MCF 10A (cell line): ENCODE data around the gene TMEM131. TPM values are rescaled to one million over a fixed set of nuclear protein-coding genes. Genes with fewer than 3 reads are reported as not detected.

ENCODE experiments used
- BruUV-seq: library from RNA; stranded (reverse); fragments of 400-500 nt; replicated peaks from 2 replicates; lab custom pipeline; 2021; lab: Mats Ljungman, UMichigan
- CTCF ChIA-PET: fragments of 300-600 bp; sonication (Branson Sonifier 250); formaldehyde crosslinking; extraction: SDS; loops from one replicate; lab custom pipeline; 2021; ENCODE audit warnings: antibody characterized with exemption, inconsistent platforms; lab: Yijun Ruan, JAX
- POLR2A ChIA-PET: fragments of 300-600, 350-650 bp; sonication (Branson Sonifier 250); formaldehyde crosslinking; extraction: SDS; loops from one replicate; lab custom pipeline; 2020; ENCODE audit warnings: antibody characterized with exemption, inconsistent platforms; lab: Yijun Ruan, JAX
- DNase-seq: peaks from one replicate; pipeline ENCODE4 v3.0.0-alpha.2; 2018; ENCODE audit not compliant: unreplicated experiment
- H3K27ac Mint-ChIP-seq: one replicate; pipeline ENCODE4 v1.8.0; 2022; ENCODE audit warnings: mild to moderate bottlenecking, low read depth, mixed read lengths; ENCODE audit not compliant: unreplicated experiment
- H3K27me3 Mint-ChIP-seq: one replicate; pipeline ENCODE4 v1.8.0; 2022; ENCODE audit warnings: mixed read lengths; ENCODE audit not compliant: insufficient read depth, unreplicated experiment
- H3K36me3 Mint-ChIP-seq: one replicate; pipeline ENCODE4 v1.8.0; 2022; ENCODE audit warnings: mild to moderate bottlenecking, moderate library complexity, mixed read lengths; ENCODE audit not compliant: insufficient read depth, unreplicated experiment
- H3K4me1 Mint-ChIP-seq: one replicate; pipeline ENCODE4 v1.8.0; 2022; ENCODE audit warnings: mixed read lengths; ENCODE audit not compliant: insufficient read depth, unreplicated experiment
- H3K4me3 Mint-ChIP-seq: one replicate; pipeline ENCODE4 v1.8.0; 2022; ENCODE audit warnings: mild to moderate bottlenecking, moderate library complexity, mixed read lengths; ENCODE audit not compliant: unreplicated experiment
- H3K9me3 Mint-ChIP-seq: one replicate; pipeline ENCODE4 v1.8.0; 2022; ENCODE audit warnings: mixed read lengths; ENCODE audit not compliant: unreplicated experiment
- CTCF ChIP-seq: fragments of 200-600 bp; IDR thresholded peaks from one replicate; pipeline ENCODE4 v1.8.0; 2022; ENCODE audit warnings: antibody characterized with exemption, mild to moderate bottlenecking; ENCODE audit not compliant: unreplicated experiment
- intact Hi-C: fragments of 100-400 bp; cut with micrococcal nuclease; formaldehyde crosslinking; loops from 2 replicates; pipeline ENCODE4 v1.14.1; 2022
- total RNA-seq: library from RNA; stranded (reverse); gene quantifications from 2 replicates; pipeline ENCODE4 v1.2.3, GENCODE V29; 2022

TMEM131 gene
- total RNA-seq, 1 experiment from 2014 or later: 42.2 TPM

GRCh38 chr2:97741686-97742085, 254.1 kb downstream of the TMEM131 start:
- peaks cover 9% of the 10 kb centered on the region for H3K36me3 Mint-ChIP-seq
- no peaks in the 10 kb centered on the region for H3K9me3 Mint-ChIP-seq
- no peak for TF ChIP-seq CTCF
- peak overlapping the region; percentile 57 for H3K27ac Mint-ChIP-seq
- ChIA-PET CTCF (interaction anchor here (0.7 to 4.4 kb wide), 6 partner anchors 15 to 447 kb away, joined by 3 to 30 read pairs (median 6); no protein-coding TSS in a partner anchor), POLR2A (interaction anchor here (1.3 kb wide), 1 partner anchor 12 kb away, joined by 3 read pairs; no protein-coding TSS in a partner anchor)
- no peak overlapping the region for H3K4me3 Mint-ChIP-seq
- BruUV-seq: no TSS peak
- no peaks in the 10 kb centered on the region for H3K27me3 Mint-ChIP-seq
- intact Hi-C loops: no loop called here
- peaks cover 31% of the 10 kb centered on the region for H3K4me1 Mint-ChIP-seq
- DNase-seq: no peak

DNA sequence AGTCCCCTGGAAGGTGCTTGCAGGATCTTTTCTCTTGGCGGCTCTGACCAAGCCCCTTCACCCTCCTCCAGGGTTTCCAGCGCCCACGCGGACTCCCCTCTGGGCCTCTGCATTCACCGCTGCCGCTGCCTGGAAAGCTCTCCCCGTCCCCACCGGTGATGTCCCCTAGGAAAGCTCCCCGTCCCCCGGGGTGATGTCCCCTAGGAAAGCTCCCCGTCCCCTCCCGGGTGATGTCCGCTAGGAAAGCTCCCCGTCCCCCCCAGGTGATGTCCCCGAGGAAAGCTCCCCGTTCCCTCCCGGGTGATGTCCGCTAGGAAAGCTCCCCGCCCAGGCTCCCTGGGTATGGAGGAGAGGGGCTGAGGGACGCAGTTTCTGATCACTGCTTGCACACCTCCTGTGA, 254.5 kb downstream of the TMEM131 start:
- BruUV-seq: no TSS peak
- POLR2A ChIA-PET: interaction anchor here (1.3 kb wide), 1 partner anchor 12 kb away, joined by 3 read pairs; no protein-coding TSS in a partner anchor
- peak overlapping the region; percentile 57 for H3K27ac Mint-ChIP-seq
- H3K4me1 Mint-ChIP-seq: peaks cover 28% of the 10 kb centered on the region
- no peaks in the 10 kb centered on the region for H3K27me3 Mint-ChIP-seq
- no peak overlapping the region for H3K4me3 Mint-ChIP-seq
- H3K36me3 Mint-ChIP-seq: peaks cover 9% of the 10 kb centered on the region
- no peak for TF ChIP-seq CTCF
- DNase-seq: no peak
- intact Hi-C loops: no loop called here
- no peaks in the 10 kb centered on the region for H3K9me3 Mint-ChIP-seq
- CTCF ChIA-PET: interaction anchor here (0.7 to 4.4 kb wide), 7 partner anchors 10 to 447 kb away, joined by 3 to 30 read pairs (median 7); no protein-coding TSS in a partner anchor

DNA sequence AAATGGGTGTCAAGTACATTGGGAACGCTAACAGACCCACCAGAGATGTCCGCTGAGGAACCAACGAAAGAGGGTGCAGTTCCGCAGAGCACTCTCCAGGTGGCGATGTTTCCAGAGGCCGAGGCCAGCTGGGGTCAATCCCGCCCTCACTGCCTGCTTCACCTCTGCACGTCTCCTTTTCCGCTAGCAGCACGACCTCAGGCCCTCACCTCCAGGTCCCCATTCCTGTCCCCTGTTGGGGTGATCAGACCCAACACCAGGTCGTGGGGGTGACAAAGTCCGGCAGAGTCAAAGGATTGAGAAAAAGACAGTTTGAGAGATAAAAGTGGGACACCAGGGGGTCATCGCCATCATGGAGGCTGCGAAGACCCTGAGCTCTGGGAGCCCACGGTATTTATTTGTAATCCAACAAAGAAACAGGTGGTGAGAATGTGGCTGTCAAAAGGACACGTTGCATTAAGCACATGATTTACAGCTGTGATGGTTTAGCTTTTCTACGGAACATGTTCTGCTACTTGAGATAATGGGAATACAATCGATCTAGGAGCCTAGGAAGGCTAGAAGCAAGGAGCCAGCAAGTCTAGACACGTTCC, 255.1 kb downstream of the TMEM131 start:
- intact Hi-C loops: no loop called here
- no TSS peak for BruUV-seq
- Mint-ChIP-seq H3K27ac (no peak overlapping the region), H3K36me3 (peaks cover 9% of the 10 kb centered on the region), H3K27me3 (no peaks in the 10 kb centered on the region), H3K9me3 (no peaks in the 10 kb centered on the region), H3K4me3 (no peak overlapping the region), H3K4me1 (peaks cover 23% of the 10 kb centered on the region)
- peak; percentile 61 for TF ChIP-seq CTCF
- ChIA-PET CTCF (interaction anchor here (0.6 to 4.4 kb wide), 11 partner anchors 10 to 574 kb away, joined by 3 to 30 read pairs (median 4); no protein-coding TSS in a partner anchor), POLR2A (no interaction called here)
- DNase-seq: peak; percentile 38

- H3K36me3 Mint-ChIP-seq: peaks cover 9% of the 10 kb centered on the region
- BruUV-seq: no TSS peak
- POLR2A ChIA-PET: no interaction called here
These were observed 255.9 kb downstream of the TMEM131 start for GRCh38 chr2:97739893-97740245.

More at GRCh38 chr2:97739893-97740245, 255.9 kb downstream of the TMEM131 start:
- CTCF ChIA-PET: interaction anchor here (0.7 to 4.4 kb wide), 10 partner anchors 9 to 448 kb away, joined by 3 to 30 read pairs (median 4); no protein-coding TSS in a partner anchor
- no peaks in the 10 kb centered on the region for H3K27me3 Mint-ChIP-seq
- TF ChIP-seq CTCF: no peak
- DNase-seq: no peak
- intact Hi-C loops: no loop called here
- H3K9me3 Mint-ChIP-seq: no peaks in the 10 kb centered on the region
- peaks cover 23% of the 10 kb centered on the region for H3K4me1 Mint-ChIP-seq
- no peak overlapping the region for H3K27ac Mint-ChIP-seq
- no peak overlapping the region for H3K4me3 Mint-ChIP-seq
